Measurements from ENCODE around the gene NRBP1.
"Not testable (repeated sequence)": the region's sequence is repeated elsewhere in the genome, so short reads cannot be mapped to it uniquely, and the experiment has no call there.

Gene NRBP1

GRCh38 chr2:27421660-27422250 lies 6.7 kb upstream of the NRBP1 start:
- DNase-seq (ENCODE audit: low read depth in 2 of 2) = no peak

- no peak for DNase-seq (ENCODE audit: low read depth in 2 of 2)
These were observed 5.5 kb upstream of the NRBP1 start for GRCh38 chr2:27422958-27423357.

GRCh38 chr2:27425039-27425438 lies 3.4 kb upstream of the NRBP1 start:
- DNase-seq (ENCODE audit: low read depth in 2 of 2) = not testable (repeated sequence)

DNA sequence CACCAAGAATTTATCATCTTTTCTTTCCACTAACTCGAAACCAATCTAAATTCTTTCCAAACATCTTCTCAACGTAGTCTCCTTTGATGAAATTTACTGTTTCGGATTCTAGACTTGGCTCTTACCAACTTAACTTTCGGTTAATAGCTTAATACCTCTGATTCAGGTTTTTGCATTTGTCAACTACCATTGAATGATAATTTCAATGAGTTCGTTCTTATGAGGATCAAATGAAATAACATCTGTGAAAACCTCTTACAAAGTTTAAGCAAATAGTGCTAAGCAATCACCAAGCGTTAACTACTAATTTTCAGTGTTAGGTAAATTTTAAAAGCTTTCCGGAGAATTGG lies 593 bp upstream of the NRBP1 start:
- no peak for DNase-seq (ENCODE audit: low read depth in 2 of 2)

GRCh38 chr2:27428978-27429541 lies 629 bp downstream of the NRBP1 start:
- peak; percentile 38 to 53 for DNase-seq (ENCODE audit: low read depth in 2 of 2)

DNA sequence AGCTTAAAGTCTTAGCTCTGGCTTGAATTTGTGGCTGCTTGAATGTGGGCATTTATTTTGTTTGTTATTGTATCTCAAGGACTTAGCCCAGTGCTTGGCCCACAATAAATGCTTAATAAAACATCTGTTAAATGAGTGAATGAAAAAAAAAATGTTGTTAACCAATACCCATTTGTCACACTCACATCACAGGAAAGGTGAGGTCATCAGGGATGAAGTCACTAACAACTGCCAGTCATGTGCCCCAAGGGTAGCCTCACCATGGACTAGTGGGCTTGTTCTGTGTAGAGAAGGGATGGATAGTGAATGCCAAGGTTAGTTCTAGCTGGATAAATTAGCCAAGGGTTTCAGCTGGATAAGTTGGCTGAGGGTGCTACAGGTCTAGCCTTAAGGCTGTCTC lies 3.0 kb downstream of the NRBP1 start:
- no peak for DNase-seq (ENCODE audit: low read depth in 2 of 2)

- DNase-seq (ENCODE audit: low read depth in 2 of 2) = no peak
These were observed 7.2 kb downstream of the NRBP1 start for GRCh38 chr2:27435628-27436027.

- DNase-seq (ENCODE audit: low read depth in 2 of 2) = no peak
These were observed 12.9 kb downstream of the NRBP1 start for GRCh38 chr2:27441226-27441926.

- DNase-seq (ENCODE audit: low read depth in 2 of 2) = no peak
These were observed 13.8 kb downstream of the NRBP1 start, which contains the start of gene KRTCAP3 for GRCh38 chr2:27441958-27442919. KRTCAP3 (plus strand) TSS chr2:27442381; CDS start chr2:27442413, 32 bp downstream.

GRCh38 chr2:27442920-27443282 lies 14.5 kb downstream of the NRBP1 start:
- no peak for DNase-seq (ENCODE audit: low read depth in 2 of 2)

DNA sequence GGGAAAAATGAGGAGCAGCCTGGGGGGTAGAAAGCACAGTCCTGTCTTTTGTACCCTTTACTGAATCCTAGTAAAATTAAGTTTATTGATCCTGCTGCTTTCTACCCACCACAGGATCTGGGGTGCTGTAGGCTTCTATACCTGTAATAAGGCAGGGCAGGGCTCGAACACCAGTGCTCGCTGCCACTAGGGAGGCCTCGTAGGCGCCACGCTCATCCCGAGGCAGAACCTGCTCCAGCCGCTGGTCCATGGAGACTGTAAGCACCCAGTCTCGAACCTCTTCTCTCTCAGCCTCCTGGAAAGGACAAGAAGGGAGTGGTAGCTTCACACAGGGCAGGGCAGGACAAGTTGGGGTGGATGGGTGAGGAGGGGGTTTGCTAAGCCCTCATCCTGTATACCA lies 16.7 kb downstream of the NRBP1 start:
- DNase-seq (ENCODE audit: low read depth in 2 of 2) = no peak

- DNase-seq (ENCODE audit: low read depth in 2 of 2) = no peak
These were observed 17.2 kb downstream of the NRBP1 start for GRCh38 chr2:27445615-27446014.

- no peak for DNase-seq (ENCODE audit: low read depth in 2 of 2)
These were observed 17.6 kb downstream of the NRBP1 start for GRCh38 chr2:27446057-27446456.

GRCh38 chr2:27448381-27448780 lies 19.9 kb downstream of the NRBP1 start:
- no peak for DNase-seq (ENCODE audit: low read depth in 2 of 2)

DNA sequence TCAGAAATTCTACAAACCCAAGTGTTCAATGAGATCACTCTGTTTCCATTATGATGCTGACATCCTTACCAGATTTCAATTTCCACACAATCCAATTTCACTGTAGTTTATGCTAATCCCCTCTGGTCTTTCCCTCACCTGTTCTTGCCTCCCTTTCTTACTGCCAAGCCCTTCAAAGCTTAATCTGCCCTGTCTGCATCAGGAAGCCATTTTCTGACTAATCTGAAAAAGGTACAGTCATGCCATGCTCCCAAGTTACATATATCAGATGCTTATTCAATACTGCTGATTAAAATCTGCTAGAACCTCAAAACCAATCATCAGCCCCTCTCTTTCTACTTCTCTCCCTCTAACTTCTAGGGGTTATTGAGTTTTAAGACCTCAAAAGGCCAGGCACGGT lies 22.7 kb downstream of the NRBP1 start:
- DNase-seq (ENCODE audit: low read depth in 2 of 2) = no peak

- DNase-seq (ENCODE audit: low read depth in 2 of 2) = no peak
These were observed 25.5 kb downstream of the NRBP1 start for GRCh38 chr2:27453968-27454367.

DNA sequence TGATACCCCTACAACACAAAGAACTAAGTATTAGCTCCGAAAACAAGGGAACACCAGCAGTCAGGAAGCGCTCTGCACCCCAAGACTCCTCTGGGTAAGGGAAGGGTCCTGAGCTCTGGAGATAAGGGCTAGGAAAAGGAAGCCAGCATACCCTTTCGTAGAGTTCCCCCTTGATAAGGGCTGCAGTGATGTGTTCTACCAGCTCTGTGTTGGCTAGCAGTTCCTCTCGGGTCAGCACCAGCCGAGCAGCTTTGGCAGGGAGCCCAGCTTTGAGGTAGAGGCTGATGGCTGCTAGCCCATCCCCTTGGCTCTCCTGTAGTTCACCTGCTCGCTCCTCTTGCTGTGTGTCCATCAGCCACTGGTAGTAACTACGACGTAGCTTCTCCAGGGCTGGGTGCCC lies 32.7 kb downstream of the NRBP1 start:
- no peak for DNase-seq (ENCODE audit: low read depth in 2 of 2)

GRCh38 chr2:27464443-27464842 lies 36.0 kb downstream of the NRBP1 start:
- DNase-seq (ENCODE audit: low read depth in 2 of 2) = no peak

DNA sequence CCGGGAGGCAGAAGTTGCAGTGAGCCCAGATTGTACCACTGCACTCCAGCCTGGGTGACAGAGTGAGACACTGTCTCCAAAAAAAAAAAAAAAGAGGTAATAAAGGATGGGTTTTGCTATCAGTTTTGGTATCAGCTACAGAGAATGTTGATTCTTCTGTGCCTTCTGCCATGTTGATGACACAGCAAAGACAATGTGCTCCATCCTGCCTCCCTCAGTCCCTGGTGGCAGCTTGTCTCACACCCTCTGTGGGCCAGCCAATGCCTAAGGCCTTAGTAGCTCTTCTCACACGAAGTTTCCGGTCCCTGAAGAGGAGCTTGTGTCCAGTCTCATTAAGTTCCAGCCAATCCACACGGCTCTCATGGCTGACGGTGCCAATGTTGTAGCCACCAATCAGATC lies 43.5 kb downstream of the NRBP1 start:
- DNase-seq (ENCODE audit: low read depth in 2 of 2) = no peak

- no peak for DNase-seq (ENCODE audit: low read depth in 2 of 2)
These were observed 57.1 kb downstream of the NRBP1 start for GRCh38 chr2:27485496-27485895.

DNA sequence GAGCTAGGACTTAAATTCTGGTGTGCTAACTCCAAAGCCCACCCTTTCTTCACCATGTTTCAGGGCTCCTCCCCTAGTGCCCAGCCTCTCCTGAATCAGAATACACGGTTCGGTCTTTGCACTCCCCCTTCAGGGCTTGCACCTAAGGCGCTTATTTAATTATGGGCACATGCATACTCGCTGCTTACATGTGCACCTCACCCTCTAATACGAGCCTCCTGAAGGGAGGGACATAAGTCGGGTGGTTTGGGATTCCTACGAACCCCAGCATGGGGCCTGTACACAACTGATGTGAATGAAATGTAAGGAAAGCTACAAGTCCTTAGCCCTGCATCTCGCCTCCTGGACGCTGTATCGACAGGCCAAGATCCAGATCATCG lies 60.7 kb downstream of the NRBP1 start:
- DNase-seq (ENCODE audit: low read depth in 2 of 2) = no peak
